Immature natural killer cell (primary cell): ENCODE results near the gene CD69. TPM values are rescaled to one million over a fixed set of nuclear protein-coding genes. Genes with fewer than 3 reads are reported as not detected.

ENCODE experiments used
- DNase-seq, 3 donors: peaks; one replicate each; pipeline ENCODE4 v3.0.0; 2022; ENCODE audit warnings: mixed read lengths in 1 of 3
- H3K27ac Mint-ChIP-seq, 6 donors: one replicate each; pipeline ENCODE4 v1.8.0; 2020; ENCODE audit warnings: mixed read lengths in 6 of 6, mild to moderate bottlenecking in 5 of 6, inconsistent platforms in 4 of 6, moderate library complexity in 3 of 6
- H3K27me3 Mint-ChIP-seq, 3 donors: one replicate each; pipeline ENCODE4 v1.8.0; 2020 to 2021; ENCODE audit warnings: low read depth in 3 of 3, mild to moderate bottlenecking in 3 of 3, mixed read lengths in 3 of 3, moderate library complexity in 3 of 3, inconsistent platforms in 1 of 3
- H3K36me3 Mint-ChIP-seq, 3 donors: one replicate each; pipeline ENCODE4 v1.8.0; 2020; ENCODE audit warnings: mixed read lengths in 3 of 3, inconsistent platforms in 2 of 3, mild to moderate bottlenecking in 2 of 3
- H3K4me1 Mint-ChIP-seq, 2 donors: one replicate each; pipeline ENCODE4 v1.8.0; 2020; ENCODE audit warnings: inconsistent platforms in 2 of 2, mild to moderate bottlenecking in 2 of 2, mixed read lengths in 2 of 2, moderate library complexity in 1 of 2
- H3K4me3 Mint-ChIP-seq, 5 donors: one replicate each; pipeline ENCODE4 v1.8.0; 2020; ENCODE audit warnings: mild to moderate bottlenecking in 5 of 5, mixed read lengths in 5 of 5, inconsistent platforms in 3 of 5, moderate library complexity in 3 of 5
- H3K9me3 Mint-ChIP-seq, 6 donors: one replicate each; pipeline ENCODE4 v1.8.0; 2020; ENCODE audit warnings: mild to moderate bottlenecking in 6 of 6, mixed read lengths in 6 of 6, inconsistent platforms in 4 of 6, moderate library complexity in 3 of 6
- polyA plus RNA-seq, 3 donors: library from polyadenylated mRNA; unstranded; fragments of 300-500 nt; fragmentation: Illumina TruSeq; gene quantifications; one replicate each; pipeline ENCODE4 v1.2.3, GENCODE V29; 2021

Gene CD69
- polyA plus RNA-seq, 3 donors from 2014 or later: 142 to 434 (median 240) TPM

GRCh38 chr12:9763025-9763424 lies 2.3 kb upstream of the CD69 start:
- peaks cover 16 to 43% (median 23%) of the 10 kb centered on the region in 3 donors for H3K27me3 Mint-ChIP-seq
- H3K9me3 Mint-ChIP-seq: no peaks in the 10 kb centered on the region
- peak overlapping the region; percentile 33 to 100 (median 53) for H3K27ac Mint-ChIP-seq
- H3K4me1 Mint-ChIP-seq: peaks cover 53 to 71% of the 10 kb centered on the region in 2 donors
- no peak overlapping the region for H3K4me3 Mint-ChIP-seq
- DNase-seq: peak in 1 of 3 donors; percentile 40
- peaks cover 0 to 4% (median 0%) of the 10 kb centered on the region in 3 donors for H3K36me3 Mint-ChIP-seq

GRCh38 chr12:9762369-9762768 lies 1.7 kb upstream of the CD69 start:
- Mint-ChIP-seq H3K9me3 (no peaks in the 10 kb centered on the region), H3K27me3 (peaks cover 16 to 48% (median 23%) of the 10 kb centered on the region in 3 donors), H3K4me3 (peak overlapping the region; percentile 33 to 96 (median 93)), H3K27ac (peak overlapping the region; percentile 98 to 100 (median 99)), H3K4me1 (peaks cover 58 to 72% of the 10 kb centered on the region in 2 donors), H3K36me3 (peaks cover 0 to 6% (median 4%) of the 10 kb centered on the region in 3 donors)
- no peak for DNase-seq

GRCh38 chr12:9761419-9761781 lies 699 bp upstream of the CD69 start:
- H3K4me1 Mint-ChIP-seq: peaks cover 63 to 75% of the 10 kb centered on the region in 2 donors
- peaks cover 16 to 48% (median 23%) of the 10 kb centered on the region in 3 donors for H3K27me3 Mint-ChIP-seq
- peaks cover 2 to 8% (median 5%) of the 10 kb centered on the region in 3 donors for H3K36me3 Mint-ChIP-seq
- peak overlapping the region; percentile 92 to 98 (median 96) for H3K4me3 Mint-ChIP-seq
- H3K9me3 Mint-ChIP-seq: no peaks in the 10 kb centered on the region
- H3K27ac Mint-ChIP-seq: peak overlapping the region; percentile 98 to 100 (median 99)
- DNase-seq: peak; percentile 69 to 74 (median 73)

GRCh38 chr12:9760120-9760519 lies 581 bp downstream of the CD69 start:
- peak overlapping the region; percentile 98 to 100 (median 99) for H3K27ac Mint-ChIP-seq
- H3K9me3 Mint-ChIP-seq: no peaks in the 10 kb centered on the region
- peaks cover 16 to 48% (median 20%) of the 10 kb centered on the region in 3 donors for H3K27me3 Mint-ChIP-seq
- DNase-seq: peak in 2 of 3 donors; percentile 33 to 39
- H3K36me3 Mint-ChIP-seq: peaks cover 12 to 17% (median 15%) of the 10 kb centered on the region in 3 donors
- H3K4me3 Mint-ChIP-seq: peak overlapping the region; percentile 92 to 98 (median 96)
- peaks cover 68 to 77% of the 10 kb centered on the region in 2 donors for H3K4me1 Mint-ChIP-seq

- peaks cover 66 to 77% of the 10 kb centered on the region in 2 donors for H3K4me1 Mint-ChIP-seq
- H3K27ac Mint-ChIP-seq: peak overlapping the region; percentile 98 to 100 (median 99)
- DNase-seq: no peak
- H3K36me3 Mint-ChIP-seq: peaks cover 14 to 18% (median 17%) of the 10 kb centered on the region in 3 donors
- H3K4me3 Mint-ChIP-seq: peak overlapping the region; percentile 92 to 98 (median 96)
- peaks cover 13 to 45% (median 16%) of the 10 kb centered on the region in 3 donors for H3K27me3 Mint-ChIP-seq
- H3K9me3 Mint-ChIP-seq: no peaks in the 10 kb centered on the region
Measured at GRCh38 chr12:9759694-9760093, 1.0 kb downstream of the CD69 start.

DNA sequence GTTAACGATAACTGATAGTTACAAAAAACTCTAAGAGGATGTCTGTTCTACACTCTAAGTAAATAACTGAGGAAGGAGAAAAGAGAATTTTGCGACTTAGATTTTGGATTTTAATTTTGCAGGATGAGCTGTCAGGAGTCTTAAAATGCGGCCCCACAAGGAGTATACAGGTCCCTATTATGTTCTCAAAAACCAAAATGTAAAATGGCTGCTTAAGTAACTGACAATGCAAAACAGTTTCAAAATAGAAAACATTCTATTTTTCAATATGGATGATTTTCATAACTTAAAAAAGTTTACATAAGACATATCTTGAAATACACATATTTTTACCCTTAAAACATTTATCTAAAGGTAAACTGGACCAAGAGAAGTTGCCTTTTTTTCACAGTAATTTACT lies 2.6 kb downstream of the CD69 start:
- Mint-ChIP-seq H3K27ac (peak overlapping the region; percentile 98 to 100 (median 99)), H3K4me1 (peaks cover 61 to 81% of the 10 kb centered on the region in 2 donors), H3K36me3 (peaks cover 24 to 32% (median 28%) of the 10 kb centered on the region in 3 donors)

DNA sequence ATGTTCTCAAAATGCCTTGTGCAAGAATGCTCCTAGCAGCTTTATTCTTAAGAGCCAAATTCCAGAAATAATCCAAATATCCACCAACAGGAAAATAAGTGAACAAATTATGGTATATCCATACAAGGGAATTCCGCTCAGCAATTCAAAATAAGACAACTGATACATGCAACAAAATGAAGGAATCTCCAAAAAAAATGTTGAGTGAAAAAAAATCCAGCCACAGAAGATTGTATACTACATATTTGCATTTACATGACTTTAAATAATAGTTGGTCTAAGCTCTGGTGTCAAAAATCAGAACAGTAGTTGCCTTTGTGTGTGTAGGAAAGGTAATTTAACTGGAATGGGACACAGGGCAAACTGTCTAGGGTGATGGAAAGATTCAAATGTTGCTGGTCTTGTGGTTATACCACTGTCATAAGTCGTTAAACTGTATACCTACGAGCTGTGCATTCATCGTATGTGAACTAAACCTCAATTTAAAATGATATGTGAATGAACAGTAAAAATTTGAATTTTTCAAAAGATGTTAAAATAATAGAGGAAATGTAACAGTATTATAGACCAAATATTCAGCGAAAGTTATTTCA lies 3.2 kb downstream of the CD69 start:
- Mint-ChIP-seq H3K27me3 (peaks cover 11 to 48% (median 16%) of the 10 kb centered on the region in 3 donors), H3K27ac (peak overlapping the region; percentile 98 to 100 (median 99)), H3K4me1 (peaks cover 59 to 81% of the 10 kb centered on the region in 2 donors), H3K4me3 (peak overlapping the region; percentile 92 to 98 (median 96)), H3K9me3 (no peaks in the 10 kb centered on the region), H3K36me3 (peaks cover 26 to 38% (median 33%) of the 10 kb centered on the region in 3 donors)
- peak in 1 of 3 donors; percentile 32 for DNase-seq

More for the DNA sequence above, 2.6 kb downstream of the CD69 start:
- H3K4me3 Mint-ChIP-seq: peak overlapping the region; percentile 92 to 98 (median 96)
- peaks cover 11 to 48% (median 16%) of the 10 kb centered on the region in 3 donors for H3K27me3 Mint-ChIP-seq
- H3K9me3 Mint-ChIP-seq: no peaks in the 10 kb centered on the region
- no peak for DNase-seq

- Mint-ChIP-seq H3K36me3 (peaks cover 28 to 41% (median 35%) of the 10 kb centered on the region in 3 donors), H3K9me3 (no peaks in the 10 kb centered on the region), H3K4me3 (peak overlapping the region; percentile 61 to 98 (median 93)), H3K27ac (peak overlapping the region; percentile 74 to 100 (median 77)), H3K27me3 (peaks cover 13 to 48% (median 16%) of the 10 kb centered on the region in 3 donors), H3K4me1 (peaks cover 53 to 76% of the 10 kb centered on the region in 2 donors)
- no peak for DNase-seq
Measured at GRCh38 chr12:9756706-9757105, 4.0 kb downstream of the CD69 start.

DNA sequence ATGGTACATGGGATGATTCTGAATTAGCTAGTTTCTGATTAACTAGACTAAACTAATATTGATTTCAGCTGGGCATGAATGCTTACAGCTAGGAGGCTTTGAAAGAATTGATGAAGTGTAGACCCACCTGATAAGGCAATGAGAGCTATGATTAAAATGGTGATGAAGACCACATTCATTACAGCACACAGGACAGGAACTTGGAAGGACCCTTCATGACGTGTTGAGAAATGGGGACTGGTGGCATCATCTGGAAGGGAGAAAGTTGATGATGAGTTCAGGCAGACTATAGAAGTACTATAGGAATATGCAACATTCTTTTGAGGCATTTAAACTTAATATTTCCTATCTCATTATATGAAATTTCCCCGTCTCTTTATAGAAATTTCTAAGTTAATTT lies 4.5 kb downstream of the CD69 start:
- peaks cover 15 to 44% (median 17%) of the 10 kb centered on the region in 3 donors for H3K27me3 Mint-ChIP-seq
- H3K4me3 Mint-ChIP-seq: peak overlapping the region; percentile 61 to 98 (median 93)
- H3K9me3 Mint-ChIP-seq: no peaks in the 10 kb centered on the region
- H3K27ac Mint-ChIP-seq: peak overlapping the region; percentile 75 to 100 (median 86)
- peaks cover 31 to 44% (median 38%) of the 10 kb centered on the region in 3 donors for H3K36me3 Mint-ChIP-seq
- peaks cover 52 to 76% of the 10 kb centered on the region in 2 donors for H3K4me1 Mint-ChIP-seq
- DNase-seq: no peak

- peak overlapping the region; percentile 77 to 100 (median 86) for H3K27ac Mint-ChIP-seq
- peaks cover 12 to 38% (median 15%) of the 10 kb centered on the region in 3 donors for H3K27me3 Mint-ChIP-seq
- peak overlapping the region in 4 of 5 donors; percentile 31 to 62 (median 48) for H3K4me3 Mint-ChIP-seq
- H3K4me1 Mint-ChIP-seq: peaks cover 50 to 77% of the 10 kb centered on the region in 2 donors
- no peak for DNase-seq
- H3K9me3 Mint-ChIP-seq: no peaks in the 10 kb centered on the region
- peaks cover 31 to 44% (median 38%) of the 10 kb centered on the region in 3 donors for H3K36me3 Mint-ChIP-seq
Measured at GRCh38 chr12:9755567-9755966, 5.1 kb downstream of the CD69 start.

- Mint-ChIP-seq H3K36me3 (peaks cover 31 to 44% (median 38%) of the 10 kb centered on the region in 3 donors), H3K9me3 (no peaks in the 10 kb centered on the region), H3K27ac (peak overlapping the region; percentile 77 to 100 (median 86)), H3K4me3 (peak overlapping the region in 3 of 5 donors; percentile 36 to 62 (median 61)), H3K4me1 (peaks cover 51 to 82% of the 10 kb centered on the region in 2 donors), H3K27me3 (peaks cover 11 to 33% (median 15%) of the 10 kb centered on the region in 3 donors)
- DNase-seq: no peak
Measured at GRCh38 chr12:9755035-9755434, 5.7 kb downstream of the CD69 start.

- peaks cover 7 to 26% (median 13%) of the 10 kb centered on the region in 3 donors for H3K27me3 Mint-ChIP-seq
- H3K27ac Mint-ChIP-seq: peak overlapping the region; percentile 71 to 100 (median 76)
- peak overlapping the region in 2 of 5 donors; percentile 15 to 33 for H3K4me3 Mint-ChIP-seq
- no peaks in the 10 kb centered on the region for H3K9me3 Mint-ChIP-seq
- DNase-seq: no peak
- H3K4me1 Mint-ChIP-seq: peaks cover 48 to 82% of the 10 kb centered on the region in 2 donors
- H3K36me3 Mint-ChIP-seq: peaks cover 31 to 44% (median 38%) of the 10 kb centered on the region in 3 donors
Measured at GRCh38 chr12:9754099-9754927, 6.4 kb downstream of the CD69 start.

GRCh38 chr12:9753498-9753897 lies 7.2 kb downstream of the CD69 start:
- peak overlapping the region in 5 of 6 donors; percentile 39 to 100 (median 60) for H3K27ac Mint-ChIP-seq
- peak overlapping the region in 1 of 5 donors; percentile 1 for H3K4me3 Mint-ChIP-seq
- peaks cover 48 to 85% of the 10 kb centered on the region in 2 donors for H3K4me1 Mint-ChIP-seq
- peaks cover 3 to 20% (median 6%) of the 10 kb centered on the region in 3 donors for H3K27me3 Mint-ChIP-seq
- H3K36me3 Mint-ChIP-seq: peaks cover 31 to 42% (median 38%) of the 10 kb centered on the region in 3 donors
- no peaks in the 10 kb centered on the region for H3K9me3 Mint-ChIP-seq
- DNase-seq: no peak
